ENCODE measurements around the gene OR14I1.

OR14I1 gene

DNA sequence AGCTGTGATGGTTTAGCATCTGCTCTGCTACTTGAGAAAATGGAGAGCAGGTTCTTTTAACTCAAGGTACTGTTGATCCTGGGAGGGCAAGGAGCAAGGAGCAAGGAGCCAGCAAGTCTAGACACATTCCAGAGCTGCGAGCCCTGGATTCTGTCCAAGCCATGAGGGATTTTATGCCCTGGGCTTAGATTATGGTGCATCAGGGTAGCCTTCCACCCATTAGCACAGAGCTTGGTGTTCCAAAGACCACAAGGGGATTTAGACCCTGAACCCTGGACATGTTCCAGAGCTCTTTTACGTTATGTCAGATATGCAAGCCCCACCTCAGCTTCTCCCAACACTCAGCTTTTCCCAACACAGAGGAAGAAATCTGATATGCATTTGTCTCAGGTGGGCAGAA, 2.0 kb upstream of the OR14I1 start:
- H3K27me3 ChIP-seq (ENCODE audit: insufficient read depth, poor library complexity, severe bottlenecking) = no peaks in the 10 kb centered on the region
- TF ChIP-seq GABPA (IDR thresholded peaks at IDR 0.05; ENCODE audit: low read depth) (no peak), SPI1 (IDR thresholded peaks at IDR 0.05; ENCODE audit: borderline replicate concordance, low read depth) (no peak), CTCF (IDR thresholded peaks at IDR 0.05; ENCODE audit: insufficient read depth, low read length) (no peak), REST (IDR thresholded peaks at IDR 0.05; ENCODE audit: insufficient replicate concordance, low read depth) (no peak), POLR2AphosphoS5 (IDR thresholded peaks at IDR 0.05; ENCODE audit: low read depth) (no peak)
- no peak overlapping the region for H3K27ac ChIP-seq (replicated peaks)
- no peak overlapping the region for H3K4me3 ChIP-seq (replicated peaks; ENCODE audit: insufficient read depth, low read length)
- no peak for DNase-seq (ENCODE audit: low read depth in 1 of 2, low spot score in 1 of 2)

DNA sequence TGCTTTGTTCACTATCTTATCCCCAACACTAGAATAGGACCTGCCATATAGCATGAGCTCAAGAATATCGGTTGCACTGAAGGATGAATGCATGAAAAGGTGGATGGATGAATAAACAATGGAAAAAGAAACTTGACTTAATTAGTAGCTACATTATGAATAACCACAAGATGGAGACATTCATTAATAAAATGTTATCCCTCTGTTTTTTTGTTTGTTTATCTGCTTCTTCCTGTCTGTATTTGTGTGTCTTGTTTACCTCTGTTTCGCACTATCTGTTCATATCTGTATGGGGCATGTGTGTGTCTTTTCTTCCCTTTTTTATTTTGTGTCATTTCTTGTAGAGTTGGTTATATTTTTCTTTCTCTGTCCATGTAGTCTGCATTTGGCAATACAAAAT, 1.1 kb upstream of the OR14I1 start:
- DNase-seq (ENCODE audit: low read depth in 1 of 2, low spot score in 1 of 2) = no peak
- no peak overlapping the region for H3K27ac ChIP-seq (replicated peaks)
- no peaks in the 10 kb centered on the region for H3K27me3 ChIP-seq (ENCODE audit: insufficient read depth, poor library complexity, severe bottlenecking)
- H3K4me3 ChIP-seq (replicated peaks; ENCODE audit: insufficient read depth, low read length) = no peak overlapping the region
- TF ChIP-seq REST (IDR thresholded peaks at IDR 0.05; ENCODE audit: insufficient replicate concordance, low read depth) (no peak), CTCF (IDR thresholded peaks at IDR 0.05; ENCODE audit: insufficient read depth, low read length) (no peak), SPI1 (IDR thresholded peaks at IDR 0.05; ENCODE audit: borderline replicate concordance, low read depth) (no peak), POLR2AphosphoS5 (IDR thresholded peaks at IDR 0.05; ENCODE audit: low read depth) (no peak), GABPA (IDR thresholded peaks at IDR 0.05; ENCODE audit: low read depth) (no peak)

DNA sequence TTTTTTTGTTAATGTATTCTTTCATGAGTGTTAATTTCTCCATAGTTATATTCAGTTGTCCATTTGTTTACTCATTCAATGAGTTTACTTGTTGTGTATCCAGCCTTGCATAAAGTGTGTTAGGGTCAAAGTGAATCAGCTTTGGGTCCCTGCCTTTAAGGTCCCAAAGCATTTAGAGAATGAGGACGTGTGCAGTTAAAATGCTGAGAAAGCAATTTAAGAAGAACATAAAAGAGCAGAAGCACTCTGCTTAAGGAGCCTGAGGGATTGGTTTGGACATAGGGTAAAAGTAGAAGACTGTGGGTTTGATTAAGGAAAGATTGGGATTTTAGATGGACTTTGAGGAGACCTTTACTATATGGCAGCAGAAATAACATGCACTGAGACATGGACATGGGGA, 3.5 kb downstream of the OR14I1 start:
- TF ChIP-seq REST (IDR thresholded peaks at IDR 0.05; ENCODE audit: insufficient replicate concordance, low read depth) (no peak), CTCF (IDR thresholded peaks at IDR 0.05; ENCODE audit: insufficient read depth, low read length) (no peak), POLR2AphosphoS5 (IDR thresholded peaks at IDR 0.05; ENCODE audit: low read depth) (no peak), SPI1 (IDR thresholded peaks at IDR 0.05; ENCODE audit: borderline replicate concordance, low read depth) (no peak), GABPA (IDR thresholded peaks at IDR 0.05; ENCODE audit: low read depth) (no peak)
- Histone ChIP-seq H3K27me3 (ENCODE audit: insufficient read depth, poor library complexity, severe bottlenecking) (no peaks in the 10 kb centered on the region), H3K27ac (replicated peaks) (no peak overlapping the region), H3K4me3 (replicated peaks; ENCODE audit: insufficient read depth, low read length) (no peak overlapping the region)
- DNase-seq (ENCODE audit: low read depth in 1 of 2, low spot score in 1 of 2) = no peak
